ENCODE measurements around the gene CTNND2.

DNA sequence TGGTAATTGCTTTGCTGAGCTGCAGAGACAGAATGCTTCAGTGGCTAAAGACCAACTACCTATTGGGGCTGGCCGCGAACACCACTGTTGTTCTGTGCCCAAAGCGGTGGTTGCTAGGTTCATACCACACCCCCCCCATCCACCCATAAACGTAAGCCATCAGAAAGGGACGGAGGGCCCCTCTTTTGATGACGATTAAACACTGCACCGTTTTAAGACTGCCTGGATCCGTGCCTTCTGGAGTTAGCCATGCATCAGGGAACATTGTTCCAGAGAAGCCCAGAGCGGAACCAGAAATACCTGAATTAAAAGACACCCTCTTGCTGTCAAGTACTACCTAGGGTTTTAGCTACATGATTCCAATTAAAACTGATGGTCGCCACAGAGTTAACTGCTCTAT is 774.1 kb downstream of the CTNND2 start:
- TF ChIP-seq CTCF (IDR thresholded peaks at IDR 0.05; ENCODE audit: borderline replicate concordance, extremely low read depth, low read length, poor library complexity, severe bottlenecking) (no peak), EZH2 (IDR thresholded peaks at IDR 0.05; ENCODE audit: borderline replicate concordance, low read depth, low read length, severe bottlenecking) (no peak)

Measured in DND-41 (cell line).